ENCODE data around the gene NHP2.

GRCh38 chr5:178201927-178202235 is 48.2 kb upstream of the NHP2 start:
- TF ChIP-seq, protein P1, sequence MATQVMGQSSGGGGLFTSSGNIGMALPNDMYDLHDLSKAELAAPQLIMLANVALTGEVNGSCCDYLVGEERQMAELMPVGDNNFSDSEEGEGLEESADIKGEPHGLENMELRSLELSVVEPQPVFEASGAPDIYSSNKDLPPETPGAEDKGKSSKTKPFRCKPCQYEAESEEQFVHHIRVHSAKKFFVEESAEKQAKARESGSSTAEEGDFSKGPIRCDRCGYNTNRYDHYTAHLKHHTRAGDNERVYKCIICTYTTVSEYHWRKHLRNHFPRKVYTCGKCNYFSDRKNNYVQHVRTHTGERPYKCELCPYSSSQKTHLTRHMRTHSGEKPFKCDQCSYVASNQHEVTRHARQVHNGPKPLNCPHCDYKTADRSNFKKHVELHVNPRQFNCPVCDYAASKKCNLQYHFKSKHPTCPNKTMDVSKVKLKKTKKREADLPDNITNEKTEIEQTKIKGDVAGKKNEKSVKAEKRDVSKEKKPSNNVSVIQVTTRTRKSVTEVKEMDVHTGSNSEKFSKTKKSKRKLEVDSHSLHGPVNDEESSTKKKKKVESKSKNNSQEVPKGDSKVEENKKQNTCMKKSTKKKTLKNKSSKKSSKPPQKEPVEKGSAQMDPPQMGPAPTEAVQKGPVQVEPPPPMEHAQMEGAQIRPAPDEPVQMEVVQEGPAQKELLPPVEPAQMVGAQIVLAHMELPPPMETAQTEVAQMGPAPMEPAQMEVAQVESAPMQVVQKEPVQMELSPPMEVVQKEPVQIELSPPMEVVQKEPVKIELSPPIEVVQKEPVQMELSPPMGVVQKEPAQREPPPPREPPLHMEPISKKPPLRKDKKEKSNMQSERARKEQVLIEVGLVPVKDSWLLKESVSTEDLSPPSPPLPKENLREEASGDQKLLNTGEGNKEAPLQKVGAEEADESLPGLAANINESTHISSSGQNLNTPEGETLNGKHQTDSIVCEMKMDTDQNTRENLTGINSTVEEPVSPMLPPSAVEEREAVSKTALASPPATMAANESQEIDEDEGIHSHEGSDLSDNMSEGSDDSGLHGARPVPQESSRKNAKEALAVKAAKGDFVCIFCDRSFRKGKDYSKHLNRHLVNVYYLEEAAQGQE (IDR thresholded peaks at IDR 0.05; ENCODE audit: low read depth) = no peak
- TF ChIP-seq, protein P2, sequence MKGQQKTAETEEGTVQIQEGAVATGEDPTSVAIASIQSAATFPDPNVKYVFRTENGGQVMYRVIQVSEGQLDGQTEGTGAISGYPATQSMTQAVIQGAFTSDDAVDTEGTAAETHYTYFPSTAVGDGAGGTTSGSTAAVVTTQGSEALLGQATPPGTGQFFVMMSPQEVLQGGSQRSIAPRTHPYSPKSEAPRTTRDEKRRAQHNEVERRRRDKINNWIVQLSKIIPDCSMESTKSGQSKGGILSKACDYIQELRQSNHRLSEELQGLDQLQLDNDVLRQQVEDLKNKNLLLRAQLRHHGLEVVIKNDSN (IDR thresholded peaks at IDR 0.05) = no peak
- no peak for TF ChIP-seq TEAD4 (IDR thresholded peaks at IDR 0.05)
- no peak for TF ChIP-seq TAF1 (IDR thresholded peaks at IDR 0.05; ENCODE audit: low read depth)
- TF ChIP-seq NFIC (IDR thresholded peaks at IDR 0.05) = no peak
- no peak for TF ChIP-seq EGR1 (IDR thresholded peaks at IDR 0.05)
- TF ChIP-seq TCF12 (IDR thresholded peaks at IDR 0.05; ENCODE audit: low read depth) = no peak
- no peak for TF ChIP-seq MAX (IDR thresholded peaks at IDR 0.05)
- TF ChIP-seq CEBPB (IDR thresholded peaks at IDR 0.05) = no peak

Measured in Ishikawa (cell line).